Colonic mucosa (tissue), 4 donors: ENCODE data around the gene HPS4. TPM values are rescaled to one million over a fixed set of nuclear protein-coding genes. Genes with fewer than 3 reads are reported as not detected.

ENCODE experiments used
- DNase-seq: peaks from one replicate; pipeline ENCODE4 v3.0.0-alpha.2; 2020
- H3K27ac ChIP-seq: fragments of 200-600 bp; one replicate; pipeline ENCODE4 v1.8.0; 2021
- H3K27me3 ChIP-seq: fragments of 200-600 bp; one replicate; pipeline ENCODE4 v1.8.0; 2021
- H3K36me3 ChIP-seq: fragments of 200-600 bp; one replicate; pipeline ENCODE4 v1.8.0; 2021
- H3K4me1 ChIP-seq: fragments of 200-600 bp; one replicate; pipeline ENCODE4 v1.8.0; 2021; ENCODE audit warnings: mild to moderate bottlenecking
- H3K4me3 ChIP-seq: fragments of 200-600 bp; one replicate; pipeline ENCODE4 v1.8.0; 2021
- H3K9ac ChIP-seq, 2 donors: one replicate each; pipeline ENCODE4 v1.7.0; 2013; ENCODE audit warnings: control low read depth in 2 of 2, low read depth in 2 of 2, low read length in 2 of 2
- H3K9me3 ChIP-seq: fragments of 200-600 bp; one replicate; pipeline ENCODE4 v1.8.0; 2021
- CTCF ChIP-seq: fragments of 200-600 bp; IDR thresholded peaks from one replicate; pipeline ENCODE4 v1.8.0; 2022; ENCODE audit warnings: antibody characterized with exemption, mild to moderate bottlenecking
- intact Hi-C: fragments of 100-400 bp; cut with DNase I; formaldehyde crosslinking; loops from one replicate; pipeline ENCODE4 v1.14.1; 2022
- total RNA-seq, 2 donors: library from RNA; stranded (reverse); fragmentation: NEBNext Ultra II Directional in 1 of 2; extraction: Animal tissue kit (Norgen Biotek cat#: 25700) in 1 of 2; gene quantifications; one replicate each; pipeline ENCODE4 v1.2.1, GENCODE V29; 2021
- donor health status: healthy.
- donor health status: DM: no; HTN: no; CAD: no.
- donor health status: DM: no; HTN: no; CAD: no.

HPS4 gene
- total RNA-seq, 2 donors from 2014 or later = 23.8 to 26.3 TPM

- DNase-seq = peak; percentile 81
- Histone ChIP-seq H3K27me3 (no peaks in the 10 kb centered on the region), H3K36me3 (no peaks in the 10 kb centered on the region), H3K27ac (peak overlapping the region; percentile 62), H3K9ac (peak overlapping the region in 1 of 2 donors; percentile 58), H3K9me3 (no peaks in the 10 kb centered on the region), H3K4me1 (peaks cover 3% of the 10 kb centered on the region), H3K4me3 (no peak overlapping the region)
- intact Hi-C loops = no loop called here
- TF ChIP-seq CTCF = no peak
These were observed 46.6 kb downstream of the HPS4 start for GRCh38 chr22:26436903-26437515.

- no peaks in the 10 kb centered on the region for H3K36me3 ChIP-seq
- intact Hi-C loops = no loop called here
- DNase-seq = no peak
- H3K27ac ChIP-seq = no peak overlapping the region
- no peak overlapping the region for H3K4me3 ChIP-seq
- peaks cover 4% of the 10 kb centered on the region for H3K4me1 ChIP-seq
- no peaks in the 10 kb centered on the region for H3K9me3 ChIP-seq
- no peaks in the 10 kb centered on the region for H3K27me3 ChIP-seq
- H3K9ac ChIP-seq = no peak overlapping the region
- TF ChIP-seq CTCF = no peak
These were observed 48.1 kb downstream of the HPS4 start for GRCh38 chr22:26435327-26436093.

- intact Hi-C loops = no loop called here
These were observed 49.8 kb downstream of the HPS4 start for GRCh38 chr22:26433805-26434204.

GRCh38 chr22:26432619-26433311, 50.8 kb downstream of the HPS4 start:
- no peaks in the 10 kb centered on the region for H3K27me3 ChIP-seq
- no peak for TF ChIP-seq CTCF
- intact Hi-C loops = no loop called here

More at GRCh38 chr22:26433805-26434204, 49.8 kb downstream of the HPS4 start:
- Histone ChIP-seq H3K27ac (no peak overlapping the region), H3K27me3 (no peaks in the 10 kb centered on the region), H3K36me3 (no peaks in the 10 kb centered on the region), H3K4me1 (peaks cover 10% of the 10 kb centered on the region), H3K9me3 (no peaks in the 10 kb centered on the region), H3K9ac (no peak overlapping the region), H3K4me3 (no peak overlapping the region)
- no peak for DNase-seq
- no peak for TF ChIP-seq CTCF

GRCh38 chr22:26431261-26431995, 52.2 kb downstream of the HPS4 start:
- no peaks in the 10 kb centered on the region for H3K9me3 ChIP-seq
- H3K9ac ChIP-seq = no peak overlapping the region
- no peak for DNase-seq
- no peaks in the 10 kb centered on the region for H3K36me3 ChIP-seq
- no peak overlapping the region for H3K4me3 ChIP-seq
- intact Hi-C loops = no loop called here
- no peak overlapping the region for H3K27ac ChIP-seq
- TF ChIP-seq CTCF = no peak
- H3K27me3 ChIP-seq = no peaks in the 10 kb centered on the region
- peaks cover 7% of the 10 kb centered on the region for H3K4me1 ChIP-seq

More at GRCh38 chr22:26432619-26433311, 50.8 kb downstream of the HPS4 start:
- H3K4me3 ChIP-seq = no peak overlapping the region
- no peak for DNase-seq
- peaks cover 10% of the 10 kb centered on the region for H3K4me1 ChIP-seq
- H3K9me3 ChIP-seq = no peaks in the 10 kb centered on the region
- no peak overlapping the region for H3K9ac ChIP-seq
- no peaks in the 10 kb centered on the region for H3K36me3 ChIP-seq
- H3K27ac ChIP-seq = no peak overlapping the region
